ENCODE data around the gene GPN2. TPM values are rescaled to one million over a fixed set of nuclear protein-coding genes. Genes with fewer than 3 reads are reported as not detected.

The GPN2 gene
- total RNA-seq, 1 experiment from 2014 or later = 41.9 TPM

DNA sequence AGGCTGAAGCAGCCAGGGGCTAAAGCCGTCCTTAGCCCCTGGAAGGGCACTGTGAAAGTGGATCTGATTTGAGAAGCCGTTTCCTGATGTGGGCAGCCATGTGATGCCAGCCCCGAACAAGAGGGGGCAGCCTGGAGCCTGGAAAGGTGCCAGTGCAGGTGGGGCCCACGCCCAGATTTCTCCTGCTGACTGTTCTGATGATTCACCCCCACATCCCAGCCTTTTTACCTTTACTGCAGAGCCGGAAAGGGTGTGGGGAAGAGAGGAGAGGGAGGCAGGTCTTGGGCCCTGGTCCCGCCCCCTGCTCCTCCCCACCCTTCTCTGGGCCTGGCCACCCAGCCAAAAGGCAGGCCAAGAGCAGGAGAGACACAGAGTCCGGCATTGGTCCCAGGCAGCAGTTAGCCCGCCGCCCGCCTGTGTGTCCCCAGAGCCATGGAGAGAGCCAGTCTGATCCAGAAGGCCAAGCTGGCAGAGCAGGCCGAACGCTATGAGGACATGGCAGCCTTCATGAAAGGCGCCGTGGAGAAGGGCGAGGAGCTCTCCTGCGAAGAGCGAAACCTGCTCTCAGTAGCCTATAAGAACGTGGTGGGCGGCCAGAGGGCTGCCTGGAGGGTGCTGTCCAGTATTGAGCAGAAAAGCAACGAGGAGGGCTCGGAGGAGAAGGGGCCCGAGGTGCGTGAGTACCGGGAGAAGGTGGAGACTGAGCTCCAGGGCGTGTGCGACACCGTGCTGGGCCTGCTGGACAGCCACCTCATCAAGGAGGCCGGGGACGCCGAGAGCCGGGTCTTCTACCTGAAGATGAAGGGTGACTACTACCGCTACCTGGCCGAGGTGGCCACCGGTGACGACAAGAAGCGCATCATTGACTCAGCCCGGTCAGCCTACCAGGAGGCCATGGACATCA, 27.1 kb downstream of the GPN2 start, which contains the start of gene SFN:
TSS of gene SFN (plus strand) at position 369 of the 904 bp plus-strand sequence. CDS start at position 433, 64 bp downstream.
- Histone ChIP-seq H3K36me3 (ENCODE audit: control insufficient read depth, insufficient read depth, low read length) (no peaks in the 10 kb centered on the region; the same call in 1 of the 2 replicates), H3K27ac (ENCODE audit: low read length) (peak within 1 kb of the TSS; percentile 94), H3K9me3 (ENCODE audit: control insufficient read depth, insufficient read depth, low read depth, low read length) (no peaks in the 10 kb centered on the region), H3K27me3 (ENCODE audit: control insufficient read depth, insufficient read depth, low read length) (no peaks in the 10 kb centered on the region), H3K4me3 (ENCODE audit: low read depth in 2 of 2, low read length in 2 of 2) (peak within 1 kb of the TSS; percentile 72 to 89), H3K4me1 (ENCODE audit: control insufficient read depth, insufficient read depth, low read length) (peaks cover 18% of the 10 kb centered on the region)
- TSS peak; percentile 100 for BruUV-seq (replicated peaks)
- no peak for TF ChIP-seq TCF7L2 (IDR thresholded peaks at IDR 0.05; ENCODE audit: low read depth, low read length)
- peak; percentile 98 for TF ChIP-seq POLR2AphosphoS5 (IDR thresholded peaks at IDR 0.05; ENCODE audit: low read depth, low read length)
- TF ChIP-seq SIN3A (IDR thresholded peaks at IDR 0.05; ENCODE audit: borderline replicate concordance, insufficient read depth, low read depth, low read length) = no peak; the same call in 1 of the 2 replicates
- TF ChIP-seq, protein P1, sequence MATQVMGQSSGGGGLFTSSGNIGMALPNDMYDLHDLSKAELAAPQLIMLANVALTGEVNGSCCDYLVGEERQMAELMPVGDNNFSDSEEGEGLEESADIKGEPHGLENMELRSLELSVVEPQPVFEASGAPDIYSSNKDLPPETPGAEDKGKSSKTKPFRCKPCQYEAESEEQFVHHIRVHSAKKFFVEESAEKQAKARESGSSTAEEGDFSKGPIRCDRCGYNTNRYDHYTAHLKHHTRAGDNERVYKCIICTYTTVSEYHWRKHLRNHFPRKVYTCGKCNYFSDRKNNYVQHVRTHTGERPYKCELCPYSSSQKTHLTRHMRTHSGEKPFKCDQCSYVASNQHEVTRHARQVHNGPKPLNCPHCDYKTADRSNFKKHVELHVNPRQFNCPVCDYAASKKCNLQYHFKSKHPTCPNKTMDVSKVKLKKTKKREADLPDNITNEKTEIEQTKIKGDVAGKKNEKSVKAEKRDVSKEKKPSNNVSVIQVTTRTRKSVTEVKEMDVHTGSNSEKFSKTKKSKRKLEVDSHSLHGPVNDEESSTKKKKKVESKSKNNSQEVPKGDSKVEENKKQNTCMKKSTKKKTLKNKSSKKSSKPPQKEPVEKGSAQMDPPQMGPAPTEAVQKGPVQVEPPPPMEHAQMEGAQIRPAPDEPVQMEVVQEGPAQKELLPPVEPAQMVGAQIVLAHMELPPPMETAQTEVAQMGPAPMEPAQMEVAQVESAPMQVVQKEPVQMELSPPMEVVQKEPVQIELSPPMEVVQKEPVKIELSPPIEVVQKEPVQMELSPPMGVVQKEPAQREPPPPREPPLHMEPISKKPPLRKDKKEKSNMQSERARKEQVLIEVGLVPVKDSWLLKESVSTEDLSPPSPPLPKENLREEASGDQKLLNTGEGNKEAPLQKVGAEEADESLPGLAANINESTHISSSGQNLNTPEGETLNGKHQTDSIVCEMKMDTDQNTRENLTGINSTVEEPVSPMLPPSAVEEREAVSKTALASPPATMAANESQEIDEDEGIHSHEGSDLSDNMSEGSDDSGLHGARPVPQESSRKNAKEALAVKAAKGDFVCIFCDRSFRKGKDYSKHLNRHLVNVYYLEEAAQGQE (IDR thresholded peaks at IDR 0.05; ENCODE audit: insufficient read depth in 1 of 2, low read depth in 2 of 2, low read length in 1 of 2) = peak; percentile 6 to 63; a peak in 1 of 4 replicates
- TF ChIP-seq, protein P2, sequence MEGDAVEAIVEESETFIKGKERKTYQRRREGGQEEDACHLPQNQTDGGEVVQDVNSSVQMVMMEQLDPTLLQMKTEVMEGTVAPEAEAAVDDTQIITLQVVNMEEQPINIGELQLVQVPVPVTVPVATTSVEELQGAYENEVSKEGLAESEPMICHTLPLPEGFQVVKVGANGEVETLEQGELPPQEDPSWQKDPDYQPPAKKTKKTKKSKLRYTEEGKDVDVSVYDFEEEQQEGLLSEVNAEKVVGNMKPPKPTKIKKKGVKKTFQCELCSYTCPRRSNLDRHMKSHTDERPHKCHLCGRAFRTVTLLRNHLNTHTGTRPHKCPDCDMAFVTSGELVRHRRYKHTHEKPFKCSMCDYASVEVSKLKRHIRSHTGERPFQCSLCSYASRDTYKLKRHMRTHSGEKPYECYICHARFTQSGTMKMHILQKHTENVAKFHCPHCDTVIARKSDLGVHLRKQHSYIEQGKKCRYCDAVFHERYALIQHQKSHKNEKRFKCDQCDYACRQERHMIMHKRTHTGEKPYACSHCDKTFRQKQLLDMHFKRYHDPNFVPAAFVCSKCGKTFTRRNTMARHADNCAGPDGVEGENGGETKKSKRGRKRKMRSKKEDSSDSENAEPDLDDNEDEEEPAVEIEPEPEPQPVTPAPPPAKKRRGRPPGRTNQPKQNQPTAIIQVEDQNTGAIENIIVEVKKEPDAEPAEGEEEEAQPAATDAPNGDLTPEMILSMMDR (IDR thresholded peaks at IDR 0.05) = peak; percentile 87
- in situ Hi-C loops (cut with HindIII; ENCODE audit: low pct_unique_long_range_greater_than_20kb, low sequenced_read_pairs) = no loop called here
- ChIA-PET CTCF (interaction anchor here (0.7 kb wide), 1 partner anchor 74 kb away, joined by 3 read pairs; no protein-coding TSS in a partner anchor), POLR2A (no interaction called here)
- DNase-seq (ENCODE audit: low read depth, low spot score) (peak; percentile 90), ATAC-seq (peak; percentile 75)
- intact Hi-C loops (cut with micrococcal nuclease; ENCODE audit: unreplicated experiment) = no loop called here

DNA sequence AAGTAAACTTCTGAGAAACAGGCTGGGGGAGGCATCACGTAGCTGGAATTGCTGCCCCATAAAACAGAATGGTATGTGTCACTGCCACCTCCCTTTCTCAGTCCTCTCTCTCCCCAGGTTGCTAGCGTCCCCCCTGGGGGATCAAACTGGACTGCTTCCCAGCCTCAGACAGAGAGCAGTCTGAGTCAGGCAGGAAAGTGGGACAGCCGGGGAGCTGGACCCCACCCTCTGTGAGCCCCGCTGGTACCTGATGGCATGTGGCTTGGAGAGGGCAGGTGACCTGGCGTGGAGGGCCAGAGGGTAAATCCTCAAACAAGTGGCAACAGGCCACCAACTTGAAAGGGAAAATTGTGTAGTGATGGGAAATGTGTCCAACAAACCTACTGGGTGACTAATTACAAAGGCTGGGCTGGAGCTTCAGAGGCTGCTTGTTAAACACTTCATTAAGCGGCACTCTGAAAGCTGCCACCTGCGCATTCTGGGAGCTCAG, 28.1 kb downstream of the GPN2 start:
- intact Hi-C loops (cut with micrococcal nuclease; ENCODE audit: unreplicated experiment) (no loop called here), in situ Hi-C loops (cut with HindIII; ENCODE audit: low pct_unique_long_range_greater_than_20kb, low sequenced_read_pairs) (no loop called here)
- TF ChIP-seq SIN3A (IDR thresholded peaks at IDR 0.05; ENCODE audit: borderline replicate concordance, insufficient read depth, low read depth, low read length) = no peak
- TF ChIP-seq TCF7L2 (IDR thresholded peaks at IDR 0.05; ENCODE audit: low read depth, low read length) = peak; percentile 73
- DNase-seq (ENCODE audit: low read depth, low spot score) (no peak), ATAC-seq (no peak)
- no TSS peak for BruUV-seq (replicated peaks)
- ChIA-PET CTCF (interaction anchor here (0.7 kb wide), 1 partner anchor 19 kb away, joined by 3 read pairs; no protein-coding TSS in a partner anchor), POLR2A (interaction anchor here (0.6 to 0.8 kb wide), 2 partner anchors 101 to 272 kb away, joined by 3 to 11 read pairs; no protein-coding TSS in a partner anchor)
- Histone ChIP-seq H3K27ac (ENCODE audit: low read length) (peak overlapping the region; percentile 94), H3K4me1 (ENCODE audit: control insufficient read depth, insufficient read depth, low read length) (peaks cover 18% of the 10 kb centered on the region), H3K9me3 (ENCODE audit: control insufficient read depth, insufficient read depth, low read depth, low read length) (no peaks in the 10 kb centered on the region), H3K27me3 (ENCODE audit: control insufficient read depth, insufficient read depth, low read length) (no peaks in the 10 kb centered on the region), H3K36me3 (ENCODE audit: control insufficient read depth, insufficient read depth, low read length) (no peaks in the 10 kb centered on the region; the same call in 1 of the 2 replicates), H3K4me3 (ENCODE audit: low read depth in 2 of 2, low read length in 2 of 2) (no peak overlapping the region)
